Measurements from ENCODE around the gene PCBP3.

DNA sequence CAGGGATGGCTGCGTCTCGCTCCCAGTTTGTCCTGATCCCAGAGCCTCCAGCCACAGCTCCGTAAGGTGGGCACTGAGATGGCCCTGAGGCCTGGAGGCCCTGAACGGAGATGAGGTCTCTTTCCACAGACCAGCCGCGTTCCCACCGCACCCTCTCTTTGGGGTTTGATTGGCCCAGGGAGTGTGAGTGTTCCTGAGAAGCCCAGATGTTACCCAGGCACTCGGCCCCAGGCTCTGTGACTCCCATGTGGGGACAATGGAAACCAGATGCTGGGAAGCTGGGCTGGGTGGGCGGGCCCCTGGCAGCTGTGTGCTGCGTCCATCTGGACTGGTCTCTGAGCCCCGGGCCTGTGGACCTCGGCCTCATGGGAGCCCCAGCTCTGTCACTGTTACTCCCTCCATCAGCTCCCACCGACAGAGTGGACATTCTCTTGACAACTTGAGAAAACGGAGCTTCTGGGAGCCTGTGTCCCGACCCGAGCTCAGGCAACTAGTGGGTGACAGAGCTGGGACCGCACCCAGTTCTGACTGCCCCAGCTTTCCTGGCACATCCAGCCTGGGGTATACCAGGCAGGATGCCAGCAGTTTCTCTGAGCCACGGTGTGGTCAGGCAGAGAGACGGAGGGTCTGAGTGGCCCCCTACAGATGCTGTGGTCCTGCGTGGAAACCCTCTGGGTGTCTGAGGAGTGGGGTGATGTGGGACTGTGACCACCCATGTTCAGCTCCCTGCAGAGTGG lies 328.3 kb downstream of the PCBP3 start:
- TF ChIP-seq, protein P1, sequence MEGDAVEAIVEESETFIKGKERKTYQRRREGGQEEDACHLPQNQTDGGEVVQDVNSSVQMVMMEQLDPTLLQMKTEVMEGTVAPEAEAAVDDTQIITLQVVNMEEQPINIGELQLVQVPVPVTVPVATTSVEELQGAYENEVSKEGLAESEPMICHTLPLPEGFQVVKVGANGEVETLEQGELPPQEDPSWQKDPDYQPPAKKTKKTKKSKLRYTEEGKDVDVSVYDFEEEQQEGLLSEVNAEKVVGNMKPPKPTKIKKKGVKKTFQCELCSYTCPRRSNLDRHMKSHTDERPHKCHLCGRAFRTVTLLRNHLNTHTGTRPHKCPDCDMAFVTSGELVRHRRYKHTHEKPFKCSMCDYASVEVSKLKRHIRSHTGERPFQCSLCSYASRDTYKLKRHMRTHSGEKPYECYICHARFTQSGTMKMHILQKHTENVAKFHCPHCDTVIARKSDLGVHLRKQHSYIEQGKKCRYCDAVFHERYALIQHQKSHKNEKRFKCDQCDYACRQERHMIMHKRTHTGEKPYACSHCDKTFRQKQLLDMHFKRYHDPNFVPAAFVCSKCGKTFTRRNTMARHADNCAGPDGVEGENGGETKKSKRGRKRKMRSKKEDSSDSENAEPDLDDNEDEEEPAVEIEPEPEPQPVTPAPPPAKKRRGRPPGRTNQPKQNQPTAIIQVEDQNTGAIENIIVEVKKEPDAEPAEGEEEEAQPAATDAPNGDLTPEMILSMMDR (IDR thresholded peaks at IDR 0.05; ENCODE audit: insufficient read depth, low read length, poor library complexity, severe bottlenecking), result no peak
- no peak for TF ChIP-seq EZH2phosphoT487 (conservative IDR thresholded peaks at IDR 0.05; ENCODE audit: low read length)

Measured in SU-DHL-6 (cell line).